Activated B cell treated with CpG ODN at 0.5 μM for 24 hours (primary cell): ENCODE measurements around the gene RBBP8NL. TPM values are rescaled to one million over a fixed set of nuclear protein-coding genes. Genes with fewer than 3 reads are reported as not detected.

Source experiments
- ATAC-seq: fragments of 200-7000 bp; cut with Tn5 transposase; one replicate; pipeline ENCODE4 v1.10.0; 2021; ENCODE audit warnings: low read depth, mild to moderate bottlenecking, moderate library complexity
- CTCF ChIA-PET: fragments of 350-600 bp; sonication (Branson Sonifier 250); formaldehyde crosslinking; loops from one replicate; lab custom pipeline; 2021; ENCODE audit warnings: antibody characterized with exemption; lab: Charles Lee
- POLR2A ChIA-PET: fragments of 350-600 bp; sonication (Branson Sonifier 250); formaldehyde crosslinking; loops from one replicate; lab custom pipeline; 2021; ENCODE audit warnings: antibody characterized with exemption; lab: Charles Lee
- DNase-seq: peaks from one replicate; pipeline ENCODE4 v3.0.0; 2022
- H3K27ac Mint-ChIP-seq: one replicate; pipeline ENCODE4 v1.8.0; 2020; ENCODE audit warnings: mixed read lengths
- H3K27me3 Mint-ChIP-seq: one replicate; pipeline ENCODE4 v1.8.0; 2021; ENCODE audit warnings: mixed read lengths
- H3K36me3 Mint-ChIP-seq: one replicate; pipeline ENCODE4 v1.8.0; 2021; ENCODE audit warnings: low read depth, mixed read lengths
- H3K4me1 Mint-ChIP-seq: one replicate; pipeline ENCODE4 v1.8.0; 2021; ENCODE audit warnings: mixed read lengths
- H3K4me3 Mint-ChIP-seq: one replicate; pipeline ENCODE4 v1.8.0; 2020; ENCODE audit warnings: mild to moderate bottlenecking, mixed read lengths
- H3K9me3 Mint-ChIP-seq: one replicate; pipeline ENCODE4 v1.8.0; 2020; ENCODE audit warnings: mixed read lengths
- intact Hi-C: fragments of 100-400 bp; cut with micrococcal nuclease; formaldehyde crosslinking; loops from one replicate; pipeline ENCODE4 v1.15.1; 2024
- total RNA-seq: library from RNA; stranded (reverse); gene quantifications from 2 replicates; pipeline ENCODE4 v1.2.3, GENCODE V29; 2022
- TF ChIP-seq, protein P1 (sequence below): fragments of 200-600 bp; IDR thresholded peaks from one replicate; pipeline ENCODE4 v1.8.0; 2022; ENCODE audit warnings: antibody characterized with exemption, mild to moderate bottlenecking

RBBP8NL gene
- total RNA-seq, 1 donor from 2014 or later = not detected

GRCh38 chr20:62433658-62434497, 6.5 kb upstream of the RBBP8NL start:
- ATAC-seq (no peak), DNase-seq (no peak)
- TF ChIP-seq, protein P1, sequence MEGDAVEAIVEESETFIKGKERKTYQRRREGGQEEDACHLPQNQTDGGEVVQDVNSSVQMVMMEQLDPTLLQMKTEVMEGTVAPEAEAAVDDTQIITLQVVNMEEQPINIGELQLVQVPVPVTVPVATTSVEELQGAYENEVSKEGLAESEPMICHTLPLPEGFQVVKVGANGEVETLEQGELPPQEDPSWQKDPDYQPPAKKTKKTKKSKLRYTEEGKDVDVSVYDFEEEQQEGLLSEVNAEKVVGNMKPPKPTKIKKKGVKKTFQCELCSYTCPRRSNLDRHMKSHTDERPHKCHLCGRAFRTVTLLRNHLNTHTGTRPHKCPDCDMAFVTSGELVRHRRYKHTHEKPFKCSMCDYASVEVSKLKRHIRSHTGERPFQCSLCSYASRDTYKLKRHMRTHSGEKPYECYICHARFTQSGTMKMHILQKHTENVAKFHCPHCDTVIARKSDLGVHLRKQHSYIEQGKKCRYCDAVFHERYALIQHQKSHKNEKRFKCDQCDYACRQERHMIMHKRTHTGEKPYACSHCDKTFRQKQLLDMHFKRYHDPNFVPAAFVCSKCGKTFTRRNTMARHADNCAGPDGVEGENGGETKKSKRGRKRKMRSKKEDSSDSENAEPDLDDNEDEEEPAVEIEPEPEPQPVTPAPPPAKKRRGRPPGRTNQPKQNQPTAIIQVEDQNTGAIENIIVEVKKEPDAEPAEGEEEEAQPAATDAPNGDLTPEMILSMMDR = no peak
- no peaks in the 10 kb centered on the region for H3K36me3 Mint-ChIP-seq
- no peaks in the 10 kb centered on the region for H3K9me3 Mint-ChIP-seq
- H3K27me3 Mint-ChIP-seq = peaks cover 34% of the 10 kb centered on the region
- H3K4me1 Mint-ChIP-seq = no peaks in the 10 kb centered on the region
- ChIA-PET CTCF (no interaction called here), POLR2A (no interaction called here)
- no peak overlapping the region for H3K4me3 Mint-ChIP-seq
- H3K27ac Mint-ChIP-seq = no peak overlapping the region
- intact Hi-C loops = no loop called here

DNA sequence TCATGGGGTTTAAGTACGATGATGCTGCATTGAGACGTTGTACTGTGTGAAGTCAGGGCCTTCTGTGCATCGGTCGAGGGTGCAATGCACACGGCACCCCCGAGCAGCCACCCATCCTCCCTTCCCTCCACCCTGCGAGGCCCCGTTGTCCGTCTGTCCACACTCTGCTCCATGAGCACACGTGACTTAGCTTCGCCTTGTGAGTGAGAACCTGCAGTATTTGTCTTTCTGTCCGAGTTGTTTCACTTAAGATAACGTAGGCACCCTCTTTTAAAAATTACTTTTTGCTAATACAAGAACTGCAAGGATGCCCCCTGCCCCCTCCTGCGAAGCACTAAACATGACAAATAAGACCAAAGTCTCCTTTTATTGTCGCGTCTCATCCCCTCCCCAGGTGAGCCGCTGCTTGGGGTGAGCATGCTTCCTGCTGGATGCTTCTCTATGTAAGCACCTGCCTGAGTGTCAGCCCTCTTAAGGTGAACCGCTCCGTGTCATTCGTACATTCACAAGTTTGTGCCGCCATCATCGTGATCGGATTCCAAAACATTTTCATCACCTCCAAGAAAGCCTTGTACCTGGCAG, 3.6 kb upstream of the RBBP8NL start:
- intact Hi-C loops = no loop called here
- H3K4me1 Mint-ChIP-seq = no peaks in the 10 kb centered on the region
- no peak overlapping the region for H3K4me3 Mint-ChIP-seq
- no peaks in the 10 kb centered on the region for H3K36me3 Mint-ChIP-seq
- CTCF ChIA-PET = no interaction called here
- ATAC-seq (no peak), DNase-seq (no peak)
- no peaks in the 10 kb centered on the region for H3K9me3 Mint-ChIP-seq
- TF ChIP-seq, protein P1 = no peak
- POLR2A ChIA-PET = no interaction called here
- H3K27ac Mint-ChIP-seq = no peak overlapping the region
- H3K27me3 Mint-ChIP-seq = peaks cover 31% of the 10 kb centered on the region

DNA sequence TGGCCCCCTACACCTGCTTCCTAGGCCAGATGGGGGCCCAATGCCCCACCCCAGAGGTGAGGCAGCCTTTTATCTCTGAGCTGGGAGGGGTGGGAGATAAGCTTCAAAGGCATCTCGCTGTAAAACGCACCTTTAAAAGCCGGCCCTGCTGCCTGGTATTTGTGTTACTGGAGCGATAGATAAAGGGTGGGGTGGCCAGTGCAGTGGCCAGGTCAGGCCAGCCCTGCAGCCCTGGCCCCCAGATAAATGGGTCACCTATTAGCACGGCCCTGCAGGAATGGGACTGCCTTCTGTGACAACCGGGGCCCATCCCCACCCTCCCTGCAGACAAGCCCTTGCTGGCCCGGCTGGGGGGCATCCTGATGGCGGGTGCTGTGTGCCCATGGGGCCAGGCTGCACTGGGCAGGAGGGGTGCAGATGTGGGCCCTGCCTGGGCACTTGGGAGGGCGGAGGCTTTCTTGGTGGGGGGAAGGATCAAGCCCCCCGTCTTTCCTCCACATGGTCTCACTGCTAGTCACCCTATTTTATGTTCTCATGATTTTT, 3.0 kb upstream of the RBBP8NL start:
- Mint-ChIP-seq H3K4me3 (no peak overlapping the region), H3K9me3 (no peaks in the 10 kb centered on the region), H3K27me3 (peaks cover 27% of the 10 kb centered on the region), H3K36me3 (no peaks in the 10 kb centered on the region), H3K27ac (no peak overlapping the region), H3K4me1 (no peaks in the 10 kb centered on the region)
- POLR2A ChIA-PET = no interaction called here
- no peak for DNase-seq
- intact Hi-C loops = no loop called here
- TF ChIP-seq, protein P1 = no peak
- CTCF ChIA-PET = no interaction called here
- no peak for ATAC-seq

GRCh38 chr20:62429455-62430310, 2.3 kb upstream of the RBBP8NL start:
- Mint-ChIP-seq H3K27me3 (peaks cover 27% of the 10 kb centered on the region), H3K27ac (no peak overlapping the region), H3K4me1 (no peaks in the 10 kb centered on the region), H3K4me3 (no peak overlapping the region), H3K36me3 (no peaks in the 10 kb centered on the region), H3K9me3 (no peaks in the 10 kb centered on the region)
- TF ChIP-seq, protein P1 = no peak
- ATAC-seq (no peak), DNase-seq (no peak)
- ChIA-PET POLR2A (no interaction called here), CTCF (no interaction called here)
- intact Hi-C loops = no loop called here
